HL-60 (cell line): ENCODE data around the gene SRBD1.
"Not testable (repeated sequence)": the region's sequence is repeated elsewhere in the genome, so short reads cannot be mapped to it uniquely, and the experiment has no call there.

Experiments
- DNase-seq, 2 experiments: peaks; one replicate each; pipeline ENCODE4 v3.0.0-alpha.2; 2010 to 2020; ENCODE audit warnings: low read depth in 1 of 2, low spot score in 1 of 2
- H3K27ac ChIP-seq: fragments of 250-450 bp; sonication (Bioruptor Pico); replicated peaks from 2 replicates; pipeline ENCODE4 v1.5.1; 2020; ENCODE audit warnings: mild to moderate bottlenecking, moderate library complexity
- H3K27me3 ChIP-seq: fragments of 250-450 bp; sonication (Bioruptor Pico); 2 replicates; pipeline ENCODE4 v1.5.1; 2021; ENCODE audit warnings: mild to moderate bottlenecking, moderate library complexity; ENCODE audit not compliant: insufficient read depth, poor library complexity, severe bottlenecking
- H3K4me3 ChIP-seq: replicated peaks from 2 replicates; pipeline ENCODE4 v1.5.1; 2011; ENCODE audit warnings: mild to moderate bottlenecking, control low read depth, low read length; ENCODE audit not compliant: insufficient read depth
- GABPA ChIP-seq: IDR thresholded peaks from 2 replicates; pipeline ENCODE4 v1.6.1; 2012; ENCODE audit warnings: low read depth
- POLR2AphosphoS5 ChIP-seq: IDR thresholded peaks from 2 replicates; pipeline ENCODE4 v1.6.1; 2012; ENCODE audit warnings: low read depth
- SPI1 ChIP-seq: IDR thresholded peaks from 2 replicates; pipeline ENCODE4 v1.6.1; 2012; ENCODE audit warnings: low read depth, mild to moderate bottlenecking, borderline replicate concordance
- TF ChIP-seq, protein P1 (sequence below): IDR thresholded peaks from 2 replicates; pipeline ENCODE4 v1.6.1; 2012; ENCODE audit warnings: low read depth; ENCODE audit not compliant: insufficient replicate concordance
- TF ChIP-seq, protein P2 (sequence below): IDR thresholded peaks from one replicate; pipeline ENCODE4 v1.5.1; 2011; ENCODE audit warnings: low read length, control low read depth, inconsistent platforms; ENCODE audit not compliant: insufficient read depth

SRBD1 gene

DNA sequence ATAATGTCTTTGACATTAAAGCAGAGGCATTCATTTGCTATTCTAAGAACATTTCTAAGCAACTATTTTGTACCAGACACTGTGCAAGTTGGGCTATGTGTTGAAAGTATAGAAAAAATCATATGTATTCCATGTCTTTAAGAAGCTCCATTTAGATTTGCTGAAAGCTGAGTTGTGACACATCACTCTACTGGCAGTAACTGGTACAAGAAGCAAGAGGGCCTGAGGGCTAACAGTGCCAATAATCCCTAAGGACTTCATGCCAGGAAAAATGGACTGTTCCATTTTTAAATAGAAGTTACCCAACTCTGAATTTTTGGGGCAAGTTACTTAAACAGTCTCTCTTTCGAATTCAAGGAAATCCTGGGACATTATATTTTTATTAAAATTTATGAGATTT lies 178.7 kb downstream of the SRBD1 start:
- DNase-seq = no peak
- no peak overlapping the region for H3K4me3 ChIP-seq

DNA sequence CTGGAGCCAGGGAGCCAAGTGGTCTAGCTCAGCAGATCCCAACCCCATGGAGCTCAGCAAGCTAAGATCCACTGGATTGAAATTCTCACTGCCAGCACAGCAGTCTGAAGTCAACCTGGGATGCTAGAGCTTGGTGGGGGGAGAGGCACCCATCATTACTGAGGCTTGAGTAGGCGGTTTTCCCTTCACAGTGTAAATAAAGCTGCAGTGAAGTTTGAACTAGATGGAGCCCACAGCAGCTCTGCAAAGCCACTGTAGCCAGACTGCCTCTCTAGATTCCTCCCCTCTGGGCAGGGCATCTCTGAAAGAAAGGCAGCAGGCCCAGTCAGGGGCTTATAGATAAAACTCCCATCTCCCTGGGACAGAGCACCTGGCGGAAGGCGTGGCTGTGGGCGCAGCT lies 185.0 kb downstream of the SRBD1 start:
- H3K27me3 ChIP-seq, H3K4me3 ChIP-seq, DNase-seq, H3K27ac ChIP-seq: not testable (repeated sequence)

More for the DNA sequence above, 178.7 kb downstream of the SRBD1 start:
- TF ChIP-seq POLR2AphosphoS5 = no peak
- TF ChIP-seq, protein P1, sequence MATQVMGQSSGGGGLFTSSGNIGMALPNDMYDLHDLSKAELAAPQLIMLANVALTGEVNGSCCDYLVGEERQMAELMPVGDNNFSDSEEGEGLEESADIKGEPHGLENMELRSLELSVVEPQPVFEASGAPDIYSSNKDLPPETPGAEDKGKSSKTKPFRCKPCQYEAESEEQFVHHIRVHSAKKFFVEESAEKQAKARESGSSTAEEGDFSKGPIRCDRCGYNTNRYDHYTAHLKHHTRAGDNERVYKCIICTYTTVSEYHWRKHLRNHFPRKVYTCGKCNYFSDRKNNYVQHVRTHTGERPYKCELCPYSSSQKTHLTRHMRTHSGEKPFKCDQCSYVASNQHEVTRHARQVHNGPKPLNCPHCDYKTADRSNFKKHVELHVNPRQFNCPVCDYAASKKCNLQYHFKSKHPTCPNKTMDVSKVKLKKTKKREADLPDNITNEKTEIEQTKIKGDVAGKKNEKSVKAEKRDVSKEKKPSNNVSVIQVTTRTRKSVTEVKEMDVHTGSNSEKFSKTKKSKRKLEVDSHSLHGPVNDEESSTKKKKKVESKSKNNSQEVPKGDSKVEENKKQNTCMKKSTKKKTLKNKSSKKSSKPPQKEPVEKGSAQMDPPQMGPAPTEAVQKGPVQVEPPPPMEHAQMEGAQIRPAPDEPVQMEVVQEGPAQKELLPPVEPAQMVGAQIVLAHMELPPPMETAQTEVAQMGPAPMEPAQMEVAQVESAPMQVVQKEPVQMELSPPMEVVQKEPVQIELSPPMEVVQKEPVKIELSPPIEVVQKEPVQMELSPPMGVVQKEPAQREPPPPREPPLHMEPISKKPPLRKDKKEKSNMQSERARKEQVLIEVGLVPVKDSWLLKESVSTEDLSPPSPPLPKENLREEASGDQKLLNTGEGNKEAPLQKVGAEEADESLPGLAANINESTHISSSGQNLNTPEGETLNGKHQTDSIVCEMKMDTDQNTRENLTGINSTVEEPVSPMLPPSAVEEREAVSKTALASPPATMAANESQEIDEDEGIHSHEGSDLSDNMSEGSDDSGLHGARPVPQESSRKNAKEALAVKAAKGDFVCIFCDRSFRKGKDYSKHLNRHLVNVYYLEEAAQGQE = no peak
- no peaks in the 10 kb centered on the region for H3K27me3 ChIP-seq
- no peak overlapping the region for H3K27ac ChIP-seq

DNA sequence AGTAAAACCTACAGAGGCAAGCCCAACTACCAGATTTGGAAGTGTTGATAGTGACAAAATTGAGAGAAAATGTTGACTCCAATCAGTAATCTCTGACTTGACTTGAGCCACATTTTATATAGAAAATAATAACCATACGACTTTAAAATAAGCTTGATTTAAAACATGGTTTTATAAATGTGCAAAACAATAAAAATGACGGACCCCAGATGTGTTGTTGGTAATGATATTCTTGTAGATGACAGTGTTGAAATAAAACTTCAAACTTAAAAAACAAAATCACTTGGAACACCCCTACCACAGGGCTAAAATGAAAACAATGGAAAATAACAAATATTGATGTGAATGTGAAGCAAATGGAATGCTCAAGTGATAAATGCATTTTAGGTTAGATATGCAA lies 188.1 kb downstream of the SRBD1 start:
- H3K4me3 ChIP-seq = no peak overlapping the region

DNA sequence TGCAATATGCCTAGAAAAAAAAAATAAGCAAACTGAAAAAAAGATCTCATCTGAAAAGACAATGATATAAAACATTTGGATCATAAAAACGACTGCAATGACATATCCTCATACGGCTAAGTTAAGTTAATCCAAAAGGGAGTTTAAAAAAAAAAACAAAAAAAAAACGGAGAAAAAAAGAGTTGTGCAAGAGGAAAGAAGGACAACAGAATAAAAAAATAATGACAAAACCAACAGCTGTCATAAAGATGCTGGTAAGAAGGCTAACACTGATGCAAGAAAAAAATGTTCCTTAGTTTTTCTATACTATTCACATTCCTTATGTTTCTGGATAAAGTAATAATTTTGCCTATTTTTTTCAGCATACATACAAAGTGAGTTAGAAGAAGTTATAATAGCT lies 192.5 kb downstream of the SRBD1 start:
- no peak overlapping the region for H3K27ac ChIP-seq

More for the DNA sequence above, 188.1 kb downstream of the SRBD1 start:
- no peak for DNase-seq
- no peak for TF ChIP-seq SPI1
- TF ChIP-seq, protein P2, sequence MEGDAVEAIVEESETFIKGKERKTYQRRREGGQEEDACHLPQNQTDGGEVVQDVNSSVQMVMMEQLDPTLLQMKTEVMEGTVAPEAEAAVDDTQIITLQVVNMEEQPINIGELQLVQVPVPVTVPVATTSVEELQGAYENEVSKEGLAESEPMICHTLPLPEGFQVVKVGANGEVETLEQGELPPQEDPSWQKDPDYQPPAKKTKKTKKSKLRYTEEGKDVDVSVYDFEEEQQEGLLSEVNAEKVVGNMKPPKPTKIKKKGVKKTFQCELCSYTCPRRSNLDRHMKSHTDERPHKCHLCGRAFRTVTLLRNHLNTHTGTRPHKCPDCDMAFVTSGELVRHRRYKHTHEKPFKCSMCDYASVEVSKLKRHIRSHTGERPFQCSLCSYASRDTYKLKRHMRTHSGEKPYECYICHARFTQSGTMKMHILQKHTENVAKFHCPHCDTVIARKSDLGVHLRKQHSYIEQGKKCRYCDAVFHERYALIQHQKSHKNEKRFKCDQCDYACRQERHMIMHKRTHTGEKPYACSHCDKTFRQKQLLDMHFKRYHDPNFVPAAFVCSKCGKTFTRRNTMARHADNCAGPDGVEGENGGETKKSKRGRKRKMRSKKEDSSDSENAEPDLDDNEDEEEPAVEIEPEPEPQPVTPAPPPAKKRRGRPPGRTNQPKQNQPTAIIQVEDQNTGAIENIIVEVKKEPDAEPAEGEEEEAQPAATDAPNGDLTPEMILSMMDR = no peak
- Histone ChIP-seq H3K27me3 (no peaks in the 10 kb centered on the region), H3K27ac (no peak overlapping the region)

DNA sequence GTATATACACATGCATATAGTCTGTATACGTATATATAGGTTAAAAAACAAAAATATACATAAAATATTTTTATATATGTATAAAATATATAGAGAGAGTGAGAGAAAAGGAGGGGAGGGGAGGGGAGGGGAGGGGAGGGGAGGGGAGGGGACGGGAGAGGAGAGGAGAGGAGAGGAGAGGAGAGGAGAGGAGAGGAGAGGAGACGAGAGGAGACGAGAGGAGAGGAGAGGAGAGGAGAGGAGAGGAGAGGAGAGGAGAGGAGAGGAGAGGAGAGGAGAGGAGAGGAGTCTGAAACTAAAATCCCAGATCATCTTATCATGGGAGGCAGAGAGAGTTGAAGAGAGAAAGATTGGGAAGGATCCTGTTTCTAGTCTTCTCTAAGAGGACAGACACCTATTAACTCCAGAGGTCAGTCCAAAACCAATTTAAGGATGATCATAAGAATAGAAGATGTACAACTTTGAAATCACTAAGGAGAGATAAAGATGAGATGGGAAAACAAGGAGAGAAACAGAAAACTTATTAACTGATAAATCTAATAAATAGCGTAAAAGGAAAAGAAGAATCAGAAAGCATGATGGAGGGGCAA lies 195.4 kb downstream of the SRBD1 start:
- DNase-seq = no peak
- Histone ChIP-seq H3K4me3 (no peak overlapping the region), H3K27ac (no peak overlapping the region), H3K27me3 (no peaks in the 10 kb centered on the region)
- TF ChIP-seq SPI1 (no peak), POLR2AphosphoS5 (no peak), GABPA (no peak)
- TF ChIP-seq, protein P2 = no peak
- TF ChIP-seq, protein P1 = no peak

More for the DNA sequence above, 192.5 kb downstream of the SRBD1 start:
- Histone ChIP-seq H3K27me3 (no peaks in the 10 kb centered on the region), H3K4me3 (no peak overlapping the region)
- no peak for TF ChIP-seq GABPA
- TF ChIP-seq POLR2AphosphoS5 = no peak
- no peak for TF ChIP-seq SPI1
- TF ChIP-seq, protein P1 = no peak
- DNase-seq = no peak
